AG10803 (cell line): ENCODE data around the gene RRP7A.
"Not testable (repeated sequence)": the region's sequence is repeated elsewhere in the genome, so short reads cannot be mapped to it uniquely, and the experiment has no call there.

Experiments
- DNase-seq: peaks from one replicate; pipeline ENCODE4 v3.0.0; 2010; ENCODE audit warnings: low read depth
- H3K4me3 ChIP-seq: 2 replicates; pipeline ENCODE4 v1.5.1; 2011; ENCODE audit warnings: mild to moderate bottlenecking, low read length, control low read depth
- TF ChIP-seq, protein P1 (sequence below): conservative IDR thresholded peaks from 2 replicates; pipeline ENCODE4 v1.5.1; 2011; ENCODE audit warnings: mild to moderate bottlenecking, low read length, control low read depth, inconsistent platforms

RRP7A gene

DNA sequence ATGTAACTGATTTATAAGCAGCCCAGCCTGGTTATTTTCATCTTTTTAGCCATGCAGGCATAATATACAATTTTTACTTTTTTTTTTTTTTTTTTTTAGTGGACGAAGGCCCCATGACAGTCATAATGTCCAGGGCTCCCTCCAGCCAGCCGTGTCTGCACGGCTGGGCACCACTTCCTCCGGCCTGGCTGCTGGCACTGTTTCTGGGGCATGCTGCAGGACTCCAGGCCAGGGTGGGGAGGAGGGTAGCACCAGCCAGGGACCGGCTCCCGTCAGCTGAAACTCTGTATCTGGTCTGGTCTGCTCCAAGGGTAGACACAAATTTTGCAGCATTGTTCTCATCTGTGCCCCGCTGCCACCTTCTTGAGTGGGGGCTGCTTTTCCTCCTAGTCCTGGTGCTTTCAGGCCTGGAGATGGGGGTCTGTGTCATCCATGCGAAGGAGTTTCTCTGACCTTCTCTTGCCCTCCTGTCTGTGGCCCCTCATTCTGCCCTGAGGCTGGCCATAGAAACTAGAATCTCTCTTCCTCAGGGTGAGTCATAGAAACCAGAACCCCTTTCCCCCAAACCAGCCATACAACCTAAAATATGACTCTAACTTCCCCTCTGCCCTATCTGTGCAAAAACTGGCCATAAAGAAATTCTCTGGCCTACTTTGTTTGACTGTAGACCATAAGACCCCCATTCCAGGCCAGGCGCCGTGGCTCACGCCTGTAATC, 9.2 kb upstream of the RRP7A start:
- TF ChIP-seq, protein P1, sequence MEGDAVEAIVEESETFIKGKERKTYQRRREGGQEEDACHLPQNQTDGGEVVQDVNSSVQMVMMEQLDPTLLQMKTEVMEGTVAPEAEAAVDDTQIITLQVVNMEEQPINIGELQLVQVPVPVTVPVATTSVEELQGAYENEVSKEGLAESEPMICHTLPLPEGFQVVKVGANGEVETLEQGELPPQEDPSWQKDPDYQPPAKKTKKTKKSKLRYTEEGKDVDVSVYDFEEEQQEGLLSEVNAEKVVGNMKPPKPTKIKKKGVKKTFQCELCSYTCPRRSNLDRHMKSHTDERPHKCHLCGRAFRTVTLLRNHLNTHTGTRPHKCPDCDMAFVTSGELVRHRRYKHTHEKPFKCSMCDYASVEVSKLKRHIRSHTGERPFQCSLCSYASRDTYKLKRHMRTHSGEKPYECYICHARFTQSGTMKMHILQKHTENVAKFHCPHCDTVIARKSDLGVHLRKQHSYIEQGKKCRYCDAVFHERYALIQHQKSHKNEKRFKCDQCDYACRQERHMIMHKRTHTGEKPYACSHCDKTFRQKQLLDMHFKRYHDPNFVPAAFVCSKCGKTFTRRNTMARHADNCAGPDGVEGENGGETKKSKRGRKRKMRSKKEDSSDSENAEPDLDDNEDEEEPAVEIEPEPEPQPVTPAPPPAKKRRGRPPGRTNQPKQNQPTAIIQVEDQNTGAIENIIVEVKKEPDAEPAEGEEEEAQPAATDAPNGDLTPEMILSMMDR: no peak
- DNase-seq: no peak
- H3K4me3 ChIP-seq: no peak overlapping the region

- no peak for DNase-seq
- TF ChIP-seq, protein P1: no peak
Measured at GRCh38 chr22:42522546-42522945, 3.0 kb upstream of the RRP7A start.

DNA sequence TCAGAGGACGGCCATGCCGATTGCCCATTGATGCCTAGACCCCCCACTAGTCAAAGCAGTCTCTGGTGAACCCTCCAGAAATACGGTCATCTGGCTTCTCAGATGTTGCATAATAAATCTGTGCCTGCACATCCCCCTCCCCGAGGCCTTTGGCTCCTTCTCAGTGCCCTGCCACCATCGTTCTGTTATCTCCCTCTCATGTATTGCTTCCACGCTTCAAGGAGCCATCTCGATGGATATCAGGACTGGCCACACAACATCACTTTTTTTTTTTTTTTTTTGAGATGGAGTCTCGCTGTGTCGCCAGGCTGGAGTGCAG, 1.6 kb upstream of the RRP7A start:
- no peak overlapping the region for H3K4me3 ChIP-seq
- no peak for DNase-seq
- TF ChIP-seq, protein P1: no peak

More at GRCh38 chr22:42522546-42522945, 3.0 kb upstream of the RRP7A start:
- no peak overlapping the region for H3K4me3 ChIP-seq

DNA sequence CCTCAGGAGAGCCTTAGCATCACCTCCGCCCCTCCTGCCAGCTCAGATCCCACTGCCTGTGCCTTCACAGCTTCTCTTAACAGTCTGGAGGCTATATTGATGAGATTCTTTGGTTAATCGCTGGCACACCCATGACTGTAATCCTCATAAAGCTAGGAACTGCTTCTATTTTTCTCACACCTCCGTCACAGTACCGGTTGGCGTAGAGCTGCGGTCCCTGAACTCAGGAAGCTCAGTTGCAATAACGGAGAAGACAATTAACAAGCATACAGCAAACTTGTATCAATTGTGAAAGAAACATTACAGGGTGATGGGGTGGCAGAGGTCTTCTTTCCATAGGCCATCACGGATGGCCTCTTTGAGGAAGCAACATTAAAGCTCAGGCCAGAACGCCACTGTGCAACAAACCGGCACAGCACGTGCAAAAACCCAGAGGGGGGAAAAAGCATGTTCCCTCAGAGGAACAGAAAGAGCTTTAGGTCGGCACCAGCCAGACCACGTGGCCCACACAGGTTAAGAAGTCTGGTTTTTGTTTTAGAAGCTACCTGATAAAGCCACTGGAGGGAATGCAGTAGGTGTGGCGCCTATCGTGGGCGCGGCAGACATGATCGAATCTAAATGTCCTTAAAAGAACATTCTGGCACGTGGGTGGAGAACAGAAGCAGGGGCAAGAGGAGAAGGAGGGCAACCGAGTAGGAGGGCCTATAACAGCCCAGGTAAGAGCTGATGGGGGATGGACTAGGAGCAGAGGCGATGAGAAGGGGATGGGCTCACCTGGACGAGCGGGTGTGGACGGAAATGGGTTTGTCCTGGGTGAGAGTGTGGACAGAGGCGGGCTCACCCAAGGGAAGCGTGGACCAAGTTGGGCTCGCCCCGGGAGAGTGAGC, 715 bp downstream of the RRP7A start:
- peak overlapping the region; percentile 81 for H3K4me3 ChIP-seq
- DNase-seq: not testable (repeated sequence)

DNA sequence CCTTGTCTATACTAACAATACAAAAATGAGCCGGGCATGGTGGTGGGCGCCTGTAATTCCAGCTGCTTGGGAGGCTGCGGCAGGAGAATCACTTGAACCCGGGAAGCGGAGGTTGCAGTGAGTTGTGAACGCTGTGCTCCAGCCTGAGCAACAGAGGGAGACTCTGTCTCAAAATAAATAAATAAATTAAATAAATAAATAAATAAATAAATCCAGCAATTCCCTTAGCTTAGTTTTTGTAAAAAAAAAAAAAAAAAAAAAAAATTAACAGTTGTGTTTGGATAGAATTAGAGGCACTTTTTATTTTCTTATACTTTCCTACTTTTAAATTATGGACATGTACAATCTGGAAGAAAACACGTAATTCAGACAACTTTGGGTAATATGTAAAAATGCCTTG, 2.5 kb downstream of the RRP7A start:
- not testable (repeated sequence) for H3K4me3 ChIP-seq, DNase-seq

DNA sequence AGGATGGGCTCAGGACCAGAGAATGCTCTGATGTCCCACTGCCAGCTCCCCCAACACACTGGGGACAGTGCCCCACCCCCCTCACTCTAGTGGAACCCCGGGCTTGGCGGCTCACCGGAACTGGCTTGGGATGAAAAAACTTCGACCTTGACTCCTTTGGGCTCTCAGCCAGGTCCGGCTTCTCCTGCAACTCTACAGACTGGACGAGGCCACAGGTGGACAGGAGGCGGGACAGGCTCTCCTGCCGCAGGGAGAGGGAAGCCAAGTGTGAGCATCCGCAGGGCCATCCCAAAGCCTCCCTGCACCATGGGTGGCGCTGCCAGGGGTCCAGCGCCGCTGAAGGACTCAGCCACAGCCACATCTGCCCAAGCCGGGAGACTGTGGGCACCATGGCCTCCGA, 3.7 kb downstream of the RRP7A start:
- DNase-seq: no peak
- no peak overlapping the region for H3K4me3 ChIP-seq
- TF ChIP-seq, protein P1: no peak

DNA sequence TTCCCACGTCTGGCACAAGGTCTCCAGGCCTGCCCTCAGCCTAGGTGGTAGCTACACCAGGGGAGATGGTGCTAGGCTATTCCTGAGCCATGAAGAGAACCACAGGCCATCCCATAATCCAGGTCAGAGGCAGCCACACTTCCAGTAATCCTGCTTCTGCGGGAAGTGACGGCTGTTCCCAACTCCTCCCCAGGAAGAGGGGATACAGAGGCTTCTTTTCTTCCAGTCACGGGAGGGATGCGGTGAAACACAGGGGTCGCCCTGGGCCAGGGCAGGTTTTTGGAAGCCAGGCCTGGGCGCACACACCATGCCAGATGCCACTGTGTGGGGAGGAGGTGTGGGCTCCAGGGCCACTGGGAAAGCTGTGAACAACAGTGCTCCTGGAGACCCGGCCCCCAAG, 4.3 kb downstream of the RRP7A start:
- not testable (repeated sequence) for DNase-seq, H3K4me3 ChIP-seq

DNA sequence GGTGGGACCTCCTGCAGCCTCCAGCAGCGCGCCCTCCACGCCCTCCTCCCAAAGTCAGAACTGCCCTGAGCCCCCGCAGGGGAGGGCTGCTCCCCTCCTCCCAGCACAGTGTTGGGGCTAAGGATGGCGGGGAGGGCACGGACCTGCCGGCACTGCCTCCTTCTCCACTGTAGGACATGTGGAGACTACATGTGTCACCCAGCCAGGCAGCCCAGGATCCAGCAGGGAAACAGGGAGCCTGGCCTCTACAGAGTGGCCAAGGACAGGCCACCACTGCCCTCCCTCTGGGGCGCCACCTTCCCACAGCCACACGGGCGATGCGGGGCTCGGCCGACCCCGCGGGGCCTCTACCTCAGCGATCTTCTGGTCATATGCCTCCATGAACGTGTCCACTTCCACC, 5.3 kb downstream of the RRP7A start:
- not testable (repeated sequence) for DNase-seq, H3K4me3 ChIP-seq

- peak; percentile 20 for DNase-seq
- H3K4me3 ChIP-seq: not testable (repeated sequence)
- TF ChIP-seq, protein P1: 0 out of 2 replicates have a peak, but pooled peaks have one; percentile 16
Measured at GRCh38 chr22:42512273-42512990, 7.2 kb downstream of the RRP7A start.
